Measurements from ENCODE around the gene COA3. TPM values are rescaled to one million over a fixed set of nuclear protein-coding genes. Genes with fewer than 3 reads are reported as not detected.

COA3 gene
- total RNA-seq, 4 donors from 2014 or later: 39.9 to 82.7 (median 71.2) TPM

- DNase-seq (ENCODE audit: low spot score): no peak
- no peak for TF ChIP-seq CTCF (IDR thresholded peaks at IDR 0.05)
- no peak for ATAC-seq (ENCODE audit: low FRiP score)
Measured at GRCh38 chr17:42748202-42748907, 50.1 kb downstream of the COA3 start.

Small RNAs within 50 kb of the gene (small RNA-seq; reads per million reads assigned to genes)
- not detected for gene HMGN2P15
- not detected for gene MIR6781

Other genes with a start within 250 kb of the COA3 start
- gene HSD17B1, start 245.8 kb downstream of the COA3 start, total RNA-seq: 1 to 10 TPM; 1.6 to 8.7 (median 3.4) TPM
- 10 to 100 TPM; 21.8 to 33.5 (median 26.2) TPM for gene COASY, start 236.6 kb downstream of the COA3 start, total RNA-seq
- gene MLX, start 231.6 kb downstream of the COA3 start, total RNA-seq: 10 to 100 TPM; 41.8 to 53.0 (median 50.3) TPM
- 1 to 10 TPM; 1.7 to 4.7 (median 3.3) TPM for gene PSMC3IP, start 221.0 kb downstream of the COA3 start, total RNA-seq
- 10 to 100 TPM; 37.0 to 70.3 (median 55.5) TPM for gene RETREG3, start 189.3 kb downstream of the COA3 start, total RNA-seq
- gene TUBG1, start 189.0 kb downstream of the COA3 start, total RNA-seq: 10 to 100 TPM; 19.8 to 45.8 (median 27.1) TPM
- 10 to 100 TPM; 16.5 to 27.9 (median 20.0) TPM for gene TUBG2, start 139.4 kb downstream of the COA3 start, total RNA-seq
- gene PLEKHH3, start 121.7 kb downstream of the COA3 start, total RNA-seq: 10 to 100 TPM in 3 of 4 donors, 1 to 10 TPM in 1; 3.8 to 29.6 (median 12.1) TPM
- gene CCR10, start 116.9 kb downstream of the COA3 start, total RNA-seq: 1 to 10 TPM in 3 of 4 donors, not detected in 1; 1.3 to 3.0 (median 1.9) TPM
- gene CNTNAP1, start 116.2 kb downstream of the COA3 start, total RNA-seq: 1 to 10 TPM; 1.8 to 9.0 (median 4.2) TPM
- 10 to 100 TPM; 42.0 to 91.1 (median 50.9) TPM for gene EZH1, start 53.7 kb downstream of the COA3 start, total RNA-seq
- 10 to 100 TPM; 51.3 to 90.6 (median 68.1) TPM for gene RAMP2, start 37.5 kb downstream of the COA3 start, total RNA-seq
- 10 to 100 TPM; 44.3 to 53.4 (median 48.4) TPM for gene VPS25, start 25.3 kb downstream of the COA3 start, total RNA-seq
- 1 to 10 TPM in 2 of 4 donors, under 1 TPM in 2; 0.50 to 3.9 (median 1.4) TPM for gene WNK4, start 18.1 kb downstream of the COA3 start, total RNA-seq
- gene CNTD1, start 157 bp upstream of the COA3 start, total RNA-seq: 1 to 10 TPM in 1 of 4 donors, under 1 TPM in 1, not detected in 2; 0.09 to 2.9 TPM
- gene BECN1, start 25.6 kb upstream of the COA3 start, total RNA-seq: 100 to 1,000 TPM in 1 of 4 donors, 10 to 100 TPM in 3; 75.0 to 118 (median 88.7) TPM
- 100 to 1,000 TPM in 1 of 4 donors, 10 to 100 TPM in 3; 72.1 to 122 (median 77.8) TPM for gene PSME3, start 34.7 kb upstream of the COA3 start, total RNA-seq
- gene AOC2, start 45.9 kb upstream of the COA3 start, total RNA-seq: 10 to 100 TPM in 1 of 4 donors, 1 to 10 TPM in 3; 3.2 to 12.5 (median 5.4) TPM
- gene AOC3, start 52.5 kb upstream of the COA3 start, total RNA-seq: 100 to 1,000 TPM; 106 to 221 (median 175) TPM
- gene G6PC1, start 102.1 kb upstream of the COA3 start, total RNA-seq: not detected
- 10 to 100 TPM; 17.8 to 36.0 (median 20.2) TPM for gene AARSD1, start 165.8 kb upstream of the COA3 start, total RNA-seq
- 1 to 10 TPM in 1 of 4 donors, not detected in 3; 1.2 TPM for gene PTGES3L, start 181.4 kb upstream of the COA3 start, total RNA-seq
- 10 to 100 TPM in 2 of 4 donors, 1 to 10 TPM in 2; 8.5 to 12.4 (median 10.6) TPM for gene RUNDC1, start 181.9 kb upstream of the COA3 start, total RNA-seq
- gene RPL27, start 199.7 kb upstream of the COA3 start, total RNA-seq: 1,000 to 10,000 TPM in 3 of 4 donors, 100 to 1,000 TPM in 1; 852 to 1,453 (median 1,237) TPM
- gene IFI35, start 208.1 kb upstream of the COA3 start, total RNA-seq: 100 to 1,000 TPM in 1 of 4 donors, 10 to 100 TPM in 3; 29.1 to 108 (median 34.4) TPM
- 100 to 1,000 TPM; 147 to 304 (median 233) TPM for gene VAT1, start 223.7 kb upstream of the COA3 start, total RNA-seq
- 1 to 10 TPM in 1 of 4 donors, under 1 TPM in 3; 0.25 to 1.1 (median 0.64) TPM for gene RND2, start 226.5 kb upstream of the COA3 start, total RNA-seq